Retina (tissue), 1 donor: ENCODE results near the gene ANKFY1.

Experiments
- DNase-seq: peaks from one replicate; pipeline ENCODE4 v3.0.0-alpha.2; 2016

ANKFY1 gene

GRCh38 chr17:4263282-4264215 is at the start of gene ANKFY1:
TSS of gene ANKFY1 (minus strand) at chr17:4263979. CDS start at chr17:4263941, 38 bp downstream.
- peak; percentile 97 for DNase-seq

- DNase-seq: no peak
Observed at GRCh38 chr17:4310354-4311060, 46.7 kb upstream of the ANKFY1 start.

GRCh38 chr17:4309897-4310296 is 46.1 kb upstream of the ANKFY1 start:
- no peak for DNase-seq

GRCh38 chr17:4307179-4307930 is 43.6 kb upstream of the ANKFY1 start:
- no peak for DNase-seq

GRCh38 chr17:4305224-4305623 is 41.4 kb upstream of the ANKFY1 start:
- DNase-seq: no peak

GRCh38 chr17:4304417-4305027 is 40.7 kb upstream of the ANKFY1 start:
- peak; percentile 31 for DNase-seq

GRCh38 chr17:4301066-4301465 is 37.3 kb upstream of the ANKFY1 start:
- DNase-seq: no peak

- DNase-seq: no peak
Observed at GRCh38 chr17:4297351-4297750, 33.6 kb upstream of the ANKFY1 start.

- DNase-seq: no peak
Observed at GRCh38 chr17:4295686-4296085, 31.9 kb upstream of the ANKFY1 start.

GRCh38 chr17:4293572-4293971 is 29.8 kb upstream of the ANKFY1 start:
- DNase-seq: no peak

- no peak for DNase-seq
Observed at GRCh38 chr17:4287710-4288109, 23.9 kb upstream of the ANKFY1 start.

GRCh38 chr17:4276514-4276913 is 12.7 kb upstream of the ANKFY1 start:
- DNase-seq: no peak

- no peak for DNase-seq
Observed at GRCh38 chr17:4272972-4273368, 9.2 kb upstream of the ANKFY1 start.

GRCh38 chr17:4272213-4272971 is 8.6 kb upstream of the ANKFY1 start:
- no peak for DNase-seq

- no peak for DNase-seq
Observed at GRCh38 chr17:4270736-4271135, 7.0 kb upstream of the ANKFY1 start.

GRCh38 chr17:4269915-4270314 is 6.1 kb upstream of the ANKFY1 start:
- no peak for DNase-seq

- DNase-seq: no peak
Observed at GRCh38 chr17:4267402-4267801, 3.6 kb upstream of the ANKFY1 start.

- DNase-seq: no peak
Observed at GRCh38 chr17:4266550-4266949, 2.8 kb upstream of the ANKFY1 start.

GRCh38 chr17:4262703-4263102 is 1.1 kb downstream of the ANKFY1 start:
- no peak for DNase-seq

- no peak for DNase-seq
Observed at GRCh38 chr17:4261452-4261851, 2.3 kb downstream of the ANKFY1 start.

- no peak for DNase-seq
Observed at GRCh38 chr17:4258867-4259266, 4.9 kb downstream of the ANKFY1 start.

- no peak for DNase-seq
Observed at GRCh38 chr17:4256952-4257351, 6.8 kb downstream of the ANKFY1 start.
